ENCODE data around the gene C12orf42.

GRCh38 chr12:103518899-103519298 is 23.1 kb upstream of the C12orf42 start:
- TF ChIP-seq CTCF (IDR thresholded peaks at IDR 0.05; ENCODE audit: low read length) (no peak), EZH2 (IDR thresholded peaks at IDR 0.05; ENCODE audit: borderline replicate concordance, low read length) (no peak)
